GM21447 (cell line): ENCODE data around the gene CDC42BPA.

Source experiments
- ATAC-seq: cut with Tn5 transposase; IDR thresholded peaks from one replicate; pipeline ENCODE4 v1.9.1; 2021; ENCODE audit not compliant: unreplicated experiment

The CDC42BPA gene

DNA sequence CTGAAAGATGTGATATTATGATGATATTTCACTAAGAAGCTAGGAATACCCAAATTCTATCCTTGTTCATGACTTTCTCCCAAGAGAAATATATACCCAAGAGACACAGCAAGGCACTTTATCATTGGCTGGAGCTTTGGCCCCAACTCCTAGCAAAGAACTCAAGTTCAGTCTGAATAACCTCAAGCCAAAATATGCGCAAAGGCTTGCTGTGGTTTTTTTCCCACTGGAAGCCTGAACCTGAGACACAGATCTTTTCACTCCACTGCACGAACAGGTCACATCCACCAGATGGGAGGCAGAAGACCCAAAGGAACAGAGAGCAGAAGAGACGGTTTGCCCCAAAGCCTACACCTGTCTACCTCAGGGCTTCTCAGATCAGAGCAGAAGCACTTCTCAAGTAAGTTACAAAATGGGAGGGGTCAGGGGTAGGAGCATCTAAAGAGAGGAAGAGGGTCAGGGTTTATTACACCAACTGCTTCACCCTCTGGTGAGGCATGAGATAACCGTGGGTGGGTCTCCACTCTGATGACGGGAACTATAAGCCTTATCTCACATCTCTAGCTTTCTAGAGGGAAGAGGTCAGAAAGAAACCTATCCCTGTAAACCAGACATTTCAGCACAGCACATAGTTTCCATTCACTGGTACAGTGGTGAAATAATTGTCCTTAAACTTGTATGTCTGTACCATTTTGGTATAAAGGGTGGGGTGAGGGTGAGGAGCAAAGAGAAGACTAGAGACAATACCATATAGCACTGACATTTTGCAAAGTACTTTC is 17.1 kb upstream of the CDC42BPA start:
- no peak for ATAC-seq

DNA sequence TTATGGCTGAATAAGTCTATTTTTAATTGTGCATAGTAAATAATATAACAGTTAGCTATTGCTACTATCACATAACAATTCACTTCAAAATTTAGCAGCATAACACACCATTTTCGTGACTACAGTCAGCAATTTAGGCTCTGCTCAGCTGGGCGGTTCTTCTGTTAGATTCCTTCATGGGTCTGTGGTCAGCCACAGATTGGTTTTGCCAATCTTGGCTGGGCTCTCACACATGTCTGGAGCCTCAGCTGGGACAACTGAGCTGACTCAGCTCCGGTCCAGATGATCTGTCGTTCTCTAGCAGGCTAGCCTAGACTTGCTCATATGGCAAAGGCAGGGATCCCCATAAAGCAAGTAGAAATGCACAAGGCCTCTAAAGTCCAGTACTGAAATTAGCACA is 15.1 kb upstream of the CDC42BPA start:
- ATAC-seq = no peak

DNA sequence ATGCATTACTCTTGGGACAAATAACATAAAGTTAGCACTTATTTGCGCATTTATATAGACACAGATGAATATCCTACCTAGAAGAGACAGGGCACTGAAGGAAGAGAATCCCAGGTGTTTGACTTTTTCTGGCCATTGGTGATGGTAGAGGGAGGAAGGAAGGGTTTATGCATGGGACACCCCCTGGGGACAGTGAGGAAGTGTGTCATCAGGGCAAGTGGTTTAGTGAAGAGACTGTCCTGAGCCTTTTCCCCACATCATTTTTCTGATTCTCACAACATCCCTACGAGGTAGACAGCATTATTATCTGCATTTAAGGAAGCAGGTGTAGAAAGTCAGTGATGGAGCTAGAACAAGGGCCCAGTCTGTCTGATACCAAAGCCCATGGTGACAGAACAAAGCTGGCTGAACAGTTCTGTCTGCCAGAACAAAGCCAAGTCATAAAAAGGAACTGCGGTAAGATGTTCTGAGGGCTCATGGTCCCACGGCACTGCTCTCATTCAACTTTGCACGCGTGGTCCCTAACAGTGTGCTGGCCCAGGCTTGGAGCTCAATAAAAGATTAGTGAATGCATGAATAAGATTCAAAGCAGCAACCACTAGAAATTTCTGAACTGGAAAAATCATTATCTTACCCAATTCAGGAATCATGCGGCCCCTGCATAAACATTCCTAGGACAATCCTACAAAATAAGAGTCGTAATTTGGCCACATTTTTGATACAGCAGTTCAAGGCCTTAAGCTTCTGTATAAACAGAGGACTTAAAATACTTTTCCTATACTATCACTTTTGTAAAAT is 12.2 kb upstream of the CDC42BPA start:
- no peak for ATAC-seq

DNA sequence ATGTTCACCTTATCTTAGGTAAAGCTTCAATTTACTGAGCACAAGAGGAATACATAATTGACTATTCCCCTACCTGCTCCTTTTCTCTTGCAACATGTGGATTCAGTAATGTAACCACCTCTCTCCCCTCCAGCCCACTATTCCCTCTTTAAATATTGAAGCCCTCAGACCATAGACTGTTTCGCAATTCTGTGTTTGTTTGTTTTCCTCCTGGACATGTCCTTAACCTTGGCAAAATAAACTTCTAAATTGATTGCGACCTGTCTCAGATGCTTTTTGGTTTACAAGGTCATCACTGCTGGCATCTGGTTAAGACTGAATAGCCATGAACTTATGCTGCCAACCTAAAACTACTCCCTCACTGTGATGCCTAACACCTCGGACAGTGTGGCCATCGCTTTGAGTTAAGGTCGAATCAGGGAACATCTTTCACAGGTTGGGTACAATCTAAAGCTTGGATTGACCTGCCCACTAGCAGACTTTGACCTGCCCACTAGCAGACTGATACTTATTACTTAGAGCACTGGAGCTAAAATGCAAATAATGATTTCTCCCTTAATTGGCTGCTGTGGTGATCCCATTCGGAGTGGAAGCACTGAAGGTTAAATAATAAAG is 10.2 kb upstream of the CDC42BPA start:
- ATAC-seq = no peak

DNA sequence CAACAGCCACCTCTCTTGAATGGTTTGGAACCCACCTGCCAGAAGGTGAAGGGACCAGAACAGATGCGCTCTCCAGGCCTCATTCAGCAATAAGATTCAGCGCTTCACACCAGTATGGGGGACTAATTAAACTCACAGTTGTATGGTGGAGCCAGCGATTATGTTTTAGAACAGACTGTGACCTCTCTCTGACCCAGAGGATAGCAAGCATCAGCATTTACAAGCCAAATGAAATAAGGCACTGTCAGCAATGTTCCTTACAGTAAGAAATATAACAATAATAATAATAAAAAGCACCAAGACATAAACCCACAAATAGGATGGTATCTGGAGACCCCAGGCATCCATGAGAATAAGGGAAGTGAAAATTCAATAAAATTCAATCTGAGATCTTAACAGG is 6.9 kb upstream of the CDC42BPA start:
- no peak for ATAC-seq

DNA sequence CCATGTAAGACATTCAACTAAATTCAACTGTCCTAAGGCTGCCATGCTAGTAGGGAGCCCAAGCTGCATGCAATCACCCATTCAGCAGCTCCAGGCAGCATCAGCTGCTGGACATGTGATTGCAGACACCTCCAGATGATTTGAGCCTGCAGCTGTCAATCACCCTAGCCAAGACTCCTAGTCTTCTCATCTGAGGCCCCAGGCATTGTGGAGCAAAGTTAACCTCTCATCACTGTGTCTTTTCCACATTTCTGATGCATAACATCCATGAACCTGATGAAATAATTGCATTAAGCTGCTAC is 5.6 kb upstream of the CDC42BPA start:
- ATAC-seq = no peak

DNA sequence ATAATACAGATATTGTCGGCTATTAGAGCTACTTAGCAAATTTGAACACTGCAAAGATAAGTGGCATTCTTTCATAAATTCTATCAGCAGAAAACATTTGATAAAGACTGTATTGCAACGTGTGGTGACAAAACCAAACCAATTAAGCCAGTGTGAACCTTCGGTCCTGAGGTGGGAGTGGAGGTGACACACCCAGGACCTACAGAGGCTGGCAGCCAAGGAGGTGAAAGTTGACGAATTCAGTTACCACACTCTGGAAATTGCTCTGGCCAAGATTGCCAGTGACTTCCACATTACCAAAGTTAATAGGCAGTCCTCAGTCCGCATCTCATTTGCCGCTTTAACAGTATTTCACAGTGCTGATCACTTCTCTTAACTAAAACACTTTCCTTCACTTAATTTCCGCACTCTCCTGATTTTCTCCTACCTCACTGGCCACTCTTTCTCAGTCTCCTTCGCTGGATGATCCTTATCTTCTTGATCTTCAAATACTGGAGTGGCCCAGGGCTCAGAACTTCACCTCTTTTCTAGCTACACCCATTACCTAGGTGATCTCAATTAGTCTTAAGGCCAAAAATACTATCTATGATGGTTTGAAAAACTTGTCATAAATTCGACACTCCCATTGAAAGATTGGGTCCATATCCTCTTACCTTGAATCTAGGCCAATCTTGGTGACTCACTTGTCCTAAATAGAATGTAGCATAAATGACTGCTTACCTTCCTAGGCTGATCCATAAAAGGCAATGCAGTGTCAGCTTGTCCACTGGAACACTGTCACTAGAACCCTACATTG is 5.1 kb upstream of the CDC42BPA start:
- ATAC-seq = no peak

DNA sequence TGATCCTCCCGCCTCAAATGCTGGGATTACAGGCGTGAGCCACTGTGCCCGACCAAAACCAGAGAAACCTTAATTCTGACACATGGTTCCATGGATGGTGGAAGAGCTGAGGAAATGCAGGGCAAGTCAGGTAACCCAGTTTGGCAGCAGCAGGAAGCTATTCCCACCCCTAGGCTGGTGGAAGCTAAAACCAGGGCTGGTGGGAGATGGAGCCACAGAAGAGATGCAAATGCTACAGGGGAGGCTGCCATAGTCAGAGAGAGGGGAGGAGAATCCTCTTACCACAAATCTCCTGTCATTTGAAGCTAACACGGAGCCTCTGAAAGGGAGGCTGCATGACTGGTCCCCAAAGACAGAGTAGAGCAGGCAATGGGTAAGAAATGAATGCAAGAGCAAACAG is 4.1 kb upstream of the CDC42BPA start:
- ATAC-seq = no peak

DNA sequence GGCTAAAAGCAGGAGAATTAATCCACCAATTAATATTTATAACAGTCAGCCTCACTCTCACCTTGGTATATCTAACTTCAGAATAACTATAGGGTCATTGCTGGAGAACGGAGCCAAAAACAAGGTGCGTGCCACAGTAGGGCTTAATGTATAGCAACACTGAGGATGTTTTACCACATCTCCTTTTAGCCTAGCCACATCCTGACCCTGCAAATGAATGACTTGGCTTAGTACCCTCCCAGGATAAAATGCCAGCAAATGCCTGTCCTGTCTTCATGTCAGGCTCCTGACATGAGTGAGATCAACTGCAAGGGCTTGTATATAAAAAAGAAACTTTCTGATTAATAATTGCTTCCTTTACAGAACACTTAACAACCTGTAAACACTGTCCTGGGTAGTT is 2.7 kb upstream of the CDC42BPA start:
- no peak for ATAC-seq

DNA sequence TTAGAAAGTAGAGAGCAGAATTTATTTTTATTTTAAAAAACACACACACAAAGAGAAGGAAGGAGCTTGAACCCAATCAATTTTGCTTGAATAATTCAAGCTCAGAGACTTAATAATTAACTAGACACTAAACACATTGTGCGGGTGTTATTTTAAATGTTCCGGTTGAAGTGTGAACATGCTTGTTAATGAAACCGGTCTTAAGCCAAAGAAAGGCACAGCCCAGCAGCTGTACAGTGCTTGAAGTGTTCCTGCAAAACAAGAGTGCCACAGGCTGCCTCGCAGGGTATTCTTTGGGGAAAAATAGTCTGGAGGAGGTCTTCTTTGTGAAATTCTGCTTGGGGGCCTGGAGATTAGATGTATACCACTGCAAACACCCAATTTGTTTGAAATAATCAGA is 2.2 kb upstream of the CDC42BPA start:
- ATAC-seq = no peak

DNA sequence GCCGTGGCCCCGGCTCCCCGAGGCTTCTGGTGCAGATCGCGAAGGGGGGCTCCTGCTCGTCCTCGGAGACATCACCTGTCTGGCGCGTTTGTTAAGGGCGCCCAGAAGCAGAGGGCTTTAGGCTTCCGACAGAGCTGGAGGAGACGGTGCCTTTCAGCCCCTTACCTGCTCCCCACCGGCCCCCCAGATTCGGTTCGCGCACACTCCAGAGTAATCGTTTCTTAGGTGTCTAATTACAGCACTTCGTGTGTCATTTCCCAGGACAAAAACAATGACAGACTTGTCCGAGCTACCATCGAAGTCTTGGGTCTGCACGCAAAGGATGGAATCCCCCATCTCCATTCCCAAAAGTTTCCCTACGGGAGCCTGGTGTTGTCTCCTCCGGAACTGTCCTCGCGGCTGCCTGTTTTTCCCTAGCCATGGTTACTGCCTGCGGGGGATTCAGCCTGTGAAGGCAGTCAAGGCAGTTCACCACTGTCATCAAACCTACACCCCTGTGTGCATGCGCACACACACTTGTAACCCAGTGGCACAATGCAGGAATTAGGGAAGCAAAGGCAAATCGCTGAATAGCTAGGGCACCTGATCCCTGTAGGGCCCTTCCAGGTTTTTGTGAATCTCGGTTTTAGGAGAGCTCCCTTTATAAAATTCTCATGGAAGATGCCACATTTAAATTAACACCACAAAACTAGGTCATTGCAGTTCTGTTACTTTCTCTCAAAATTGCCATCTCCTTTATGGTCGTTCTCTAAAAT is 738 bp upstream of the CDC42BPA start:
- ATAC-seq = no peak

DNA sequence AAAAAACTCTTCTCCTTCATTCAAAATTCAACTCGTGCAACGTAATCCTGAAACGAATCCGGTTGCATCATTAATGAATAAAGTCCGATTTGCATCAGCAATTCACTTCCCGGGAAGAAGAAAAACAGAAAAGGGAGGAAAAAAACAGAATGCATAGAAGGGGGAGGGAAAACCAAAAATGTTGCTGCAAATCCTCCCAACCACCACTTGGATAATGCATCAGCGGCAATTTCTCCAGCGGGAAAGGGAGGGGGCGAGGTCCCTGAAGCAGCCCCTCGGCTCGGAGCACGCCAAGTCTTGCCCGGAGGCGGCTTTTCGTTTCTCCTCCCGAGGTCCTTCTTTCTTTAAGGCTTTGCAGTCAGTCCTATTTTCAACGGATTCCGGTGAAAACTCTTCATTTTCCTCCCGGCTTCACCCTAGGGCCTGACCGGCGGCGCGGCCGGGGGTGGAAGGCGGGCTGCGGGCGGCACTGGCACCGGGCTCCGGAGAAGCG is 723 bp downstream of the CDC42BPA start:
- no peak for ATAC-seq

DNA sequence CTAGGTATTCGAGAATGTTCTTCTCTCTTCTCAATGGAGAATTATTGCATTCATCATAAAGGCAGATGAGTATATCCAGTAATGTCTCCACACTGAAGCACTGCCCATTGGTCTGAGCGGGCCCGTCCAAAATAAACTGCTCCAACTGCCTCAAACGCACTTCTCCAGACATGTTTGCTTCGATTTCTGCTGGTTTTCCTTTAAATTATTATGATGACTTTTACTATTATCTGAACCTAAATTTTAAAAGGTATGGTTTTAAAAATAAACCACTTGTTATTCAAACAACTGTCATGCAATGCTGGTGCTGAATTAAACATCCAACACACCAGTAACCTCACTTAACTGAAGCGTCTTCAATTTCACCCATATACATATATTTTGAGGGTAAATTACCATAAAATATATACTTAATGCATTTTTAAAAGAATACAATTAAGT is 1.3 kb downstream of the CDC42BPA start:
- no peak for ATAC-seq

DNA sequence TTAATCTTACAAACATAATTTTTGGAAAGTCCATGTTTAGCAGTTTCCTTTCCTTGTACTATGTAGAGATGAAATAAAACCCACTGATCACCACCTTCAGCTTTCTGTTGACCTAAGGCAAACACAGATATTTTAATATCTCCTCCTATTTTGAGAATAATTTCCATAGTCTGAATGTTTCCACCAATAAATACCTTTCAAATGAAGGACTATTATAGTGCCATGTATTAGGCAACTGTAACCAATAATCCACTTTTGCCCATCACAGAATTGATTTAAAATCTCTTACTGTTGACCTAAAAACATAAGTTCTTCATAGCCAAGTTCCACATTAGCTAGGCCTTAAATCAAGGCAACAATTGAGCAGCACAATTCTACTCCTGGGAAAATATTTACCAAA is 1.8 kb downstream of the CDC42BPA start:
- ATAC-seq = no peak

DNA sequence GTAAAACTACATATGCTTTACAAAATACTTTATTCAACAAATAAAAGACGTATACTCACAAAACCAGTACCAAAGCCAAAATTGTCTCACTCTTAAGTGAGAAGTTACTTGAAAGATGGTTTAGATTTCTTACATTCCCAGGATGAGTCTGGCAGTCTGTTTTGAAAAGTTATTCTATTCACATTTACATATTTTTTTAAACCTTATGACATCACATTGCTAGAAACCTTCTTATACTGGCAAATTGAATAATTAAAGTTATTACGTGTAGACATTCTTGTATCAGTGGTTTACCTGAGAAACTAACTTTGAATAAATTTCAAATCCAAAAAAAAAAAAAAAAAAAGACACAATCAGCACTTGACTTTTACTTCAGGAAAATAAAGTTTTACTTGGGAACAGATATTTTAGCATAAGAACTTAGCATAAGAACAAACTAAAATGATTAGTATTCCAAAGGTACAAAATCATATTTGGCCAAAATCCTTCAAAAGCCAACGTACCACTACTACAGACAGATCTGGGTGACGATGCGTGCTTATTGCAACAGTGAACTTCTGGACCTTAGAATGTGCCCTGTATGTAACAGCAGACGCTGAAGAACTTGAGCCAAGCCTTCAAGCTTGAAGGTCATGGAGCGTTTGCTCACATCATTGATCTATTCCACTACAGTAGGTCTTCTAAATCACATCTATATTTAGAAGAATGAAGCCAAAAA is 2.5 kb downstream of the CDC42BPA start:
- no peak for ATAC-seq

DNA sequence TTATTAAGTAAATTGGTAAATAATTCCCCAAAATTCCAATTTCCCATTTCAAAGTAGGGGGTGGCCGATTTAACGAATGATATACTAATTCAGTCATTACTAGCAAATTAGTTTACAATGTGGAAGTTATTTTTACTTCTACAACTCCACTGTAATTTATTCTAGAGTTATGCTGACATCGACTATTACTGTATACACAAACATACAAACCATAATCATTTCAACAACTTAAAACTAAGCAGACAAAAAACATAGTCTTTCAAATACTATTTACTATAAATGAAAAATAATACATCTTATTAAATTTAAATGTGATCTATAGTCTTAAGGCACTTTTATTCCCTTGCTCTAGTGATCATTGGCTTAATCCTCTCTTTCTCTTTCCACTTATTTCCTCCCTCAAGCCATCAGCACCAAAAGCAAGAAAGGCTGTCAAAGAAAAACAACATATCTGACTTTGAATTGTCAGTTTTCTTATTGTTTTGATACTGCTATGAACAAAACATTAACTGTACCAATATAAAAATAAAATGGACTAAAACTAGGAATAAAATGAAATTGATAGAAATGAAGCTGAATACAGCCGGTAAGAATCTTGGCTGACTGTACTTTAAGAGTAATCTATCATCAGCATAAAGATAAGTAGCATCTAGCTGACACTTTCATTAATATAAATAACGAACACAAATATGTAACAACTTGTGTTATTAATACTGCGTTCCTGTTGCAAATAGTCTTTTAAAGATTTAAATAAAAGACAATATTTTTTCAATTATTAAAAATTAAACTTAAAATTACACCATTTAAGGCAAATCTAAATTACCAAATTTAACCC is 4.1 kb downstream of the CDC42BPA start:
- ATAC-seq = no peak

DNA sequence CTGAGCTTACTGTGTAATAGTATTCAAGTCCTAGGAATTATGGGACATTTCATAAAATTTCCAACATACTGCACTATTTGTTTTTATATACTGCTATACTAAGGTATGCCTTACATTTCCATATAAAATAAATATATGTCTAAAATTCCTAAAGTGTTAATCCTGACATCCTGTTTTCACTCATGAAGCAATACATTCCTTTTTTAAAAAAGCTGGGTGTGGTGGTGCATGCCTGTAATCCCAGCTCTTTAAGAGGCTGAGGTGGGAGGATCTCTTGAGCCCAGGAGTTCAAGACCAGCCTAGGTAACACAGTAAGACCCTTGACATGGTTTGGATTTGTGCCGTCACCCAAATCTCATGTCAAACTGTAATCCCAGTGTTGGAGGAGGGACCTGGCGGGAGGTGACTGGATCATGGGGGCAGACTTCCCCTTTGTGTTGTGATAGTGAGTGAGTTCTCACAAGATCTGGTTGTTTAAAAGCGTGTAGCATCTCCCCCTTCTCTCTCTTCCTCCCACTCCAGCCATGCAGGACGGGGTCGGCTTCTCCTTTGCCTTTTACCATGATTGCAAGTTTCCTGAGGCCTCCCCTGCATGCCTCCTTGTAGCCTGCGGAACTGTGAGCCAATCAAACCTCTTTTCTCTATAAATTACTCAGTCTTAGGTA is 5.8 kb downstream of the CDC42BPA start:
- no peak for ATAC-seq

DNA sequence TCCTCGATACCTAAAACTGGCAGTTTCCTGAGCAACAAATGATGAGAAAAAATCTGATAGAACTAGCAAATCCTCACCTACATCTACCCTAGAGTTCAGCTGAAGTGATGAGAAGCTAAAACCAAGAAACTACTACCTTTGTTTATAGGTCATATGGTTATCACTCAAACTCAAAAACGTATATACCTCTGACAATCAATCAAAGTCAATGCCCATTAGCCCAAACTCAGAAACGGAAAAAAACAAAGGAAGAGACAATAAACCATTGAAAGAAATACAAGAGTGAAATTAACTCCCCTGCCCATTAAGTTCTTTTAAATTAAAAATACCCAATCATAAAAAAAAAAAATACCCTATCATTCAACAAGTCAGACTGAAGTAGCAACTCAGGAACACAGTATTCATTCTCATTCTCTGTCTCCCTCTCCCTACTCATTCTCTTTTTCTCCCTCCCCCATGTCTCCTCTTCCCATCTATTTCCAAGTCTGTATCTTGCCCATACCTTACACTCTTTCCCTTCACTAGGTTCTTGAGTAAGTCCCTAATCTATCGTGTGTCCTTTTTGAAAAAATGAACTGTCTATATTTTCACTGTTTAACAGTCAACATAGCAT is 6.8 kb downstream of the CDC42BPA start:
- no peak for ATAC-seq
